Measurements from ENCODE around the gene ATG9B. TPM values are rescaled to one million over a fixed set of nuclear protein-coding genes. Genes with fewer than 3 reads are reported as not detected.

The ATG9B gene
- total and polyA plus RNA-seq, 5 donors: 0.18 to 0.43 (median 0.23) TPM; not detected in 2

GRCh38 chr7:150972023-150972468 is 52.2 kb downstream of the ATG9B start:
- peaks cover 7% of the 10 kb centered on the region for H3K4me1 ChIP-seq (ENCODE audit: control insufficient read depth, insufficient read depth, low read length)
- H3K27me3 ChIP-seq (ENCODE audit: control insufficient read depth, insufficient read depth): no peaks in the 10 kb centered on the region
- no peaks in the 10 kb centered on the region for H3K9me3 ChIP-seq (ENCODE audit: control insufficient read depth, low read length)

DNA sequence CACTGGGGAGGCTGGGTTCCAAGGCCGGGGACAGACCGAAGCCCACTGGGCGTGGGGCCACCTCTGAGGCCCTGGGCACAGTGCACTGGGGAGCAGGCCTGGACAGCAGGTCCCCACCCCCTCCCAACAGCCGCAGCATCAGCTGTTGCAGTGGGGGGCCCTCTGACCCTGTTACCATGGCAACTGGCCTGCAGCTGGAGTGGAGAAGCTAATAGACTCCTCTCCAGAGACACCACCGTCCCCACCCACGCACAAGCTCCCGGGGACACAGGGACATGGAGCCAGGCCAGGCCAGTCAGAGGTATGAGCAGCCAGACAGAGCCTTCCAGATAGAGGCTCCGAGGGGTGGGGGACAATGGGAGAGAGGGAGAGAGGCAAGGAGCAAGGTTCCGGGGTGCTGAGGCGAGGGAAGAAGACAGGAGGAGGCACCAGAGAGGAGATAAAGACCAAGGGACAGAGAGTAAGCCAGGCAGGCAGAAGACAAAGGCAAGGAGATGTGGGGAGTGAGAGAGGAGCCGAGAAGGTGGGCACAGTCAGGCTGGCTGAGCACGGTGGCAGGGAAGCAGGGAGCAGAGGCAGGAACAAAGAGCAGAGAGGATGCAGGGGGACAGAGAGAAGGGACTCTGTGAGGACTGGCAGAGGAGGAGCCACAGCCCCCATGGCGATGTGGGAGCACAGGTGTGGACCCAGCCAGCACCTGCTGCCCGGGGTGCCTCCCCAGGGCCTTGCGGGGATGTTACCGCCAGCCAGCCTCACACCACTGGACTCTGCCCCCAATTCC is 52.9 kb downstream of the ATG9B start:
- Histone ChIP-seq H3K27ac (ENCODE audit: low read length) (peak overlapping the region; percentile 21), H3K27me3 (ENCODE audit: control insufficient read depth, insufficient read depth) (no peaks in the 10 kb centered on the region), H3K4me3 (ENCODE audit: low read length) (no peak overlapping the region), H3K4me1 (ENCODE audit: control insufficient read depth, insufficient read depth, low read length) (peaks cover 7% of the 10 kb centered on the region), H3K9me3 (ENCODE audit: control insufficient read depth, low read length) (no peaks in the 10 kb centered on the region)
- 40% methylated on average over 16 of the region's 16 CpGs for WGBS
- peak in 1 of 2 donors; percentile 19 for ATAC-seq
- intact Hi-C loops (cut with DNase I): no loop called here
- DNase-seq: peak in 2 of 3 donors; percentile 68 to 76

More at GRCh38 chr7:150972023-150972468, 52.2 kb downstream of the ATG9B start:
- H3K4me3 ChIP-seq (ENCODE audit: low read length): no peak overlapping the region
- peak overlapping the region; percentile 53 for H3K27ac ChIP-seq (ENCODE audit: low read length)
- 45% methylated on average over 12 of the region's 12 CpGs for WGBS
- ATAC-seq (peak; percentile 65 to 69), DNase-seq (peak; percentile 69 to 91 (median 91))
- intact Hi-C loops (cut with DNase I): no loop called here

DNA sequence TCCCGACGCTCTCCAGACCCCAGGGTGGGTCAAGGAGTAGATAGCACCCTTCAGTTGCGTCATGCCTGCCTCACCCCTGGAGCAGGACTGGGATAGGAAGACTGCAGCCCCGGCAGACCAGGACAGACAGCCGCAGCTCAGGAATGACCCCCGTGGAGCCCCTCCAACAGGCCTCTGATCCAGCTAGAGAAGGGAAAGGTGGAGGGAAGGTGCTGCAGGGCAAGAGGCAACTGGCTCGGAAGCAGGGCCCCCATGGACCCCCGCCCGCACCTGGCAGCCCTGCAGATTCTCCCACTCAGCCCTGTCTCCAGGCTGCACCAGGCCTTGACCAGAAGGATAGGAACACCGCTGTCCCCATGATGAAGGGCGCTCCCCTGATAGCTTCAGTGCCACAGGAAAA is 53.9 kb downstream of the ATG9B start:
- Histone ChIP-seq H3K4me3 (ENCODE audit: low read length) (no peak overlapping the region), H3K27me3 (ENCODE audit: control insufficient read depth, insufficient read depth) (no peaks in the 10 kb centered on the region), H3K9me3 (ENCODE audit: control insufficient read depth, low read length) (no peaks in the 10 kb centered on the region), H3K4me1 (ENCODE audit: control insufficient read depth, insufficient read depth, low read length) (peaks cover 7% of the 10 kb centered on the region), H3K27ac (ENCODE audit: low read length) (no peak overlapping the region)
- intact Hi-C loops (cut with DNase I): no loop called here
- 77% methylated on average over 11 of the region's 11 CpGs for WGBS
- ATAC-seq (no peak), DNase-seq (no peak)

- ATAC-seq (no peak), DNase-seq (peak in 2 of 3 donors; percentile 32 to 34)
- WGBS: 73% methylated on average over 7 of the region's 7 CpGs
- intact Hi-C loops (cut with DNase I): no loop called here
- Histone ChIP-seq H3K4me3 (ENCODE audit: low read length) (no peak overlapping the region), H3K27ac (ENCODE audit: low read length) (peak overlapping the region; percentile 1), H3K9me3 (ENCODE audit: control insufficient read depth, low read length) (no peaks in the 10 kb centered on the region), H3K4me1 (ENCODE audit: control insufficient read depth, insufficient read depth, low read length) (peaks cover 9% of the 10 kb centered on the region), H3K27me3 (ENCODE audit: control insufficient read depth, insufficient read depth) (no peaks in the 10 kb centered on the region)
Observed at GRCh38 chr7:150969475-150969874, 54.8 kb downstream of the ATG9B start.

DNA sequence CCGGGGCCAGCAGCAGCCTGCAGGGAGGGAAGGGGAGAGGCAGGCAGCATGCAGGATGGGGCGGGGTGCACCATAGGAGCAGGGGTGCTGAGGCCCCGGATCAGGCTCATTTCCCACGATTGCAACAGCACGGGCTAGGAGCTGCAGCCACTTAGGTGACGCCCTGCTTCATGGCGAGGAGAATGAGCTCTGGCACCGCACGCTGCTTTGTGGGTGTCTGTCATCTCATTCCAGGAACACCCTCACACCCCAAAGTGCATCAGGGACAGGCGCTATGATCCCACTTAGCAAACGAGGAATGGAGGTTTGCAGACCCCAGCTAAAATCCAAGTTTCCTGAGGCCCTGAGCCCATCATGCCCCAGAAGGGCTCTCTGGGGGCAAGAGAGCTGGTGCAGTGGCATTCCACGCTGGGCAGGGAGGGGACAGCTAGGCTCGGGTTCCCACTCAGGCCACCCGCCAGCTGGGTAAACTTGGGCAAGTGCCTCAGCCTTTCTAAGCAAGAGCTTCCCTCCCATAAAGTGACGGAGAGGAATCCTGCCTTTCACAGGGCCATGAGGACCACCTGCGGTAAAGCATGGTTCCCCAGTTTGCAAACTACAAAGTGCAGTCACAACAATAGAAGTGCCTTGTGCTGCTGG is 55.4 kb downstream of the ATG9B start:
- H3K9me3 ChIP-seq (ENCODE audit: control insufficient read depth, low read length): no peaks in the 10 kb centered on the region
- intact Hi-C loops (cut with DNase I): no loop called here
- peak overlapping the region; percentile 33 for H3K27ac ChIP-seq (ENCODE audit: low read length)
- 48% methylated on average over 16 of the region's 16 CpGs for WGBS
- H3K4me1 ChIP-seq (ENCODE audit: control insufficient read depth, insufficient read depth, low read length): peaks cover 12% of the 10 kb centered on the region
- peak in 2 of 3 donors; percentile 46 to 65 for DNase-seq
- no peak overlapping the region for H3K4me3 ChIP-seq (ENCODE audit: low read length)
- no peaks in the 10 kb centered on the region for H3K27me3 ChIP-seq (ENCODE audit: control insufficient read depth, insufficient read depth)
- ATAC-seq: no peak

GRCh38 chr7:150968056-150968733 is 56.1 kb downstream of the ATG9B start:
- ATAC-seq: no peak
- Histone ChIP-seq H3K4me3 (ENCODE audit: low read length) (no peak overlapping the region), H3K9me3 (ENCODE audit: control insufficient read depth, low read length) (no peaks in the 10 kb centered on the region), H3K27ac (ENCODE audit: low read length) (peak overlapping the region; percentile 40), H3K4me1 (ENCODE audit: control insufficient read depth, insufficient read depth, low read length) (peaks cover 13% of the 10 kb centered on the region), H3K27me3 (ENCODE audit: control insufficient read depth, insufficient read depth) (no peaks in the 10 kb centered on the region)
- intact Hi-C loops (cut with DNase I): no loop called here
- peak in 2 of 3 donors; percentile 67 to 75 for DNase-seq
- WGBS: 64% methylated on average over 15 of the region's 15 CpGs

DNA sequence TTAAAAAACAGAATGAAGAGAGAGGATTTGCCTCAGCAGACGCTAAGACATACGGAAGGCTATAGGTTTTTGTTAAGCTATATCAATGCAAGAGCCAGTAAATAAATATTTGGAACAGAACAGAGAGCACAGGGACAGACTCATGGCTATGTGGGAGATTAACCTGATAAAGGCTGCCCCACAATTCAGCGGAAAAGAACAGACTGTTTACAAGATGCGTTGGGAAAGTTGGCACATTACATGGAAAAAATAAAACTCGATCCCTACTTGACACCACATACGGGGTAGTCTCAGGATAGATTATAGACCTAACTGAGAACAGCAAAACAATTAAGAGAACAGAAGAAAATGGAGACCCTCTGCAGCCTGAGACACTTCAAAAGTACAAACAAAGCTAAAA is 56.9 kb downstream of the ATG9B start:
- Histone ChIP-seq H3K27me3 (ENCODE audit: control insufficient read depth, insufficient read depth) (no peaks in the 10 kb centered on the region), H3K4me3 (ENCODE audit: low read length) (no peak overlapping the region), H3K27ac (ENCODE audit: low read length) (no peak overlapping the region), H3K9me3 (ENCODE audit: control insufficient read depth, low read length) (no peaks in the 10 kb centered on the region), H3K4me1 (ENCODE audit: control insufficient read depth, insufficient read depth, low read length) (peaks cover 12% of the 10 kb centered on the region)
- no peak for ATAC-seq
- DNase-seq: no peak
- WGBS: 53% methylated on average over 6 of the region's 6 CpGs
- intact Hi-C loops (cut with DNase I): no loop called here

DNA sequence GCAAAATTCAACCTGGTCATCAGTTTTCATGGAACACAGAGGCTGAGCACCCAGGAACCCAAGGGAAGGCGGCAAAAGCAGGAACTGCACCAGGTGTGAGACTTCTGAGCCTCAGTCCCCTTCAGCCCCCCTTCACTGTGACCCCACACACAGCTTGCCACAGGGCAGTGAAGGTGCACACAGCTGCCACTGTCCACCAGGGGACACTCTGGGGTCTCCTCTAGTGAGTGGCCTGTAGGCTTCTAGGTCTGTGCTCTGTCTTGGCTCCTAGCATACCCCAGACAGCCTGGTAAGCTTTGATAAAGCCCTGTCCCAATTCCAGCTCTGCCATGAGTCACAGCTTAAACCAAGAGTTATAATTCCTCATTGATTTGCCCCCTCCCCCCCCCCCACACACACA is 58.3 kb downstream of the ATG9B start:
- ATAC-seq: no peak

GRCh38 chr7:150965273-150965830 is 58.9 kb downstream of the ATG9B start:
- DNase-seq: peak in 2 of 3 donors; percentile 56 to 70
- H3K27ac ChIP-seq (ENCODE audit: low read length): peak overlapping the region; percentile 93
- intact Hi-C loops (cut with DNase I): no loop called here
- peaks cover 12% of the 10 kb centered on the region for H3K4me1 ChIP-seq (ENCODE audit: control insufficient read depth, insufficient read depth, low read length)
- H3K9me3 ChIP-seq (ENCODE audit: control insufficient read depth, low read length): no peaks in the 10 kb centered on the region
- WGBS: 56% methylated on average over 16 of the region's 16 CpGs
- peak in 1 of 2 donors; percentile 5 for ATAC-seq
- no peak overlapping the region for H3K4me3 ChIP-seq (ENCODE audit: low read length)
- H3K27me3 ChIP-seq (ENCODE audit: control insufficient read depth, insufficient read depth): no peaks in the 10 kb centered on the region

More for the DNA sequence above, 58.3 kb downstream of the ATG9B start:
- Histone ChIP-seq H3K4me1 (ENCODE audit: control insufficient read depth, insufficient read depth, low read length) (peaks cover 13% of the 10 kb centered on the region), H3K4me3 (ENCODE audit: low read length) (no peak overlapping the region), H3K27me3 (ENCODE audit: control insufficient read depth, insufficient read depth) (no peaks in the 10 kb centered on the region), H3K27ac (ENCODE audit: low read length) (peak overlapping the region; percentile 93), H3K9me3 (ENCODE audit: control insufficient read depth, low read length) (no peaks in the 10 kb centered on the region)
- DNase-seq: peak in 2 of 3 donors; percentile 51 to 55
- intact Hi-C loops (cut with DNase I): no loop called here
- 94% methylated on average over 1 of the region's 1 CpG for WGBS

Data from right cardiac atrium (tissue), 5 donors.